ENCODE measurements around the gene UBL3. TPM values are rescaled to one million over a fixed set of nuclear protein-coding genes. Genes with fewer than 3 reads are reported as not detected.

UBL3 gene
- total and polyA plus RNA-seq, 2 of the 8 experiments (the other 6 are each of a cell fraction or from before 2014, with no cell fraction given) = 5.3 to 16.1 TPM

GRCh38 chr13:29791997-29792780 lies 58.2 kb downstream of the UBL3 start:
- POLR2A ChIA-PET (ENCODE audit: partially characterized antibody) = no interaction called here
- TF ChIP-seq TAF7 (optimal IDR thresholded peaks at IDR 0.05; ENCODE audit: borderline replicate concordance, low read depth, low read length) (no peak), POU5F1 (IDR thresholded peaks at IDR 0.05; ENCODE audit: low read depth, low read length) (no peak), CHD1 (IDR thresholded peaks at IDR 0.05; ENCODE audit: low read depth, low read length) (no peak), BACH1 (IDR thresholded peaks at IDR 0.05; ENCODE audit: low read length) (no peak), CBX5 (IDR thresholded peaks at IDR 0.05; ENCODE audit: low read depth, low read length) (no peak), EP300 (IDR thresholded peaks at IDR 0.05; ENCODE audit: borderline replicate concordance in 1 of 2, low read depth in 2 of 2, low read length in 2 of 2) (no peak), NRF1 (IDR thresholded peaks at IDR 0.05; ENCODE audit: low read depth, low read length) (no peak), POLR2AphosphoS5 (IDR thresholded peaks at IDR 0.05; ENCODE audit: low read depth, low read length) (no peak), SIX5 (IDR thresholded peaks at IDR 0.05; ENCODE audit: low read depth, low read length) (no peak), RFX5 (IDR thresholded peaks at IDR 0.05; ENCODE audit: borderline replicate concordance, low read depth, low read length) (no peak), RAD21 (IDR thresholded peaks at IDR 0.05 in 1 of 2, conservative IDR thresholded peaks at IDR 0.05 in 1 of 2; ENCODE audit: low read depth in 2 of 2, low read length in 2 of 2) (no peak), TCF12 (IDR thresholded peaks at IDR 0.05; ENCODE audit: low read depth, low read length) (no peak)
- TF ChIP-seq, protein P1, sequence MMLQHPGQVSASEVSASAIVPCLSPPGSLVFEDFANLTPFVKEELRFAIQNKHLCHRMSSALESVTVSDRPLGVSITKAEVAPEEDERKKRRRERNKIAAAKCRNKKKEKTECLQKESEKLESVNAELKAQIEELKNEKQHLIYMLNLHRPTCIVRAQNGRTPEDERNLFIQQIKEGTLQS (IDR thresholded peaks at IDR 0.05; ENCODE audit: insufficient read depth, low read depth, low read length) = no peak

More at GRCh38 chr13:29791997-29792780, 58.2 kb downstream of the UBL3 start:
- no peaks in the 10 kb centered on the region for H3K9me3 ChIP-seq (ENCODE audit: insufficient read depth in 2 of 2, low read depth in 1 of 2, low read length in 1 of 2)
- no peak overlapping the region for H3K18ac ChIP-seq (ENCODE audit: extremely low read depth, low read length)
- H2BK120ac ChIP-seq (replicated peaks; ENCODE audit: low read depth, low read length) = no peak overlapping the region
- H4K8ac ChIP-seq (ENCODE audit: extremely low read depth, insufficient read depth, low read length) = no peak overlapping the region
- no peak overlapping the region for H3K27ac ChIP-seq (ENCODE audit: low read depth, low read length)
- peaks cover 0 to 1% (median 0%) of the 10 kb centered on the region in 4 experiments; a peak in 1 of 7 replicates for H3K27me3 ChIP-seq (replicated peaks in 1 of 4; ENCODE audit: control insufficient read depth in 3 of 4, extremely low read depth in 1 of 4, insufficient read depth in 3 of 4, low read length in 3 of 4)
- H2AK5ac ChIP-seq (ENCODE audit: low read depth, low read length) = no peak overlapping the region
- no peak overlapping the region for H2BK5ac ChIP-seq (ENCODE audit: low read depth, low read length)
- no peaks in the 10 kb centered on the region for H3K4me1 ChIP-seq (replicated peaks in 1 of 4; ENCODE audit: control insufficient read depth in 3 of 4, insufficient read depth in 4 of 4, low read length in 3 of 4)
- no peak overlapping the region for H3K56ac ChIP-seq (replicated peaks; ENCODE audit: insufficient read length, low read depth, low read length)
- DNase-seq (ENCODE audit: low read depth in 1 of 2, low spot score in 2 of 2) (no peak), FAIRE-seq (no peak)
- H3K4me2 ChIP-seq (ENCODE audit: insufficient read depth in 1 of 2, low read depth in 2 of 2, low read length in 2 of 2) = no peak overlapping the region
- H3K79me2 ChIP-seq (ENCODE audit: control insufficient read depth in 1 of 2, insufficient read depth in 2 of 2, low read length in 2 of 2) = peaks cover 0 to 57% of the 10 kb centered on the region in 2 experiments; a peak in 2 of 4 replicates
- CTCF ChIA-PET (ENCODE audit: partially characterized antibody) = no interaction called here
- no peak overlapping the region for H2BK12ac ChIP-seq (ENCODE audit: low read depth, low read length)
- no peak overlapping the region for H2BK15ac ChIP-seq (ENCODE audit: low read length)
- H3K9ac ChIP-seq (replicated peaks in 1 of 4; ENCODE audit: extremely low read depth in 1 of 4, low read depth in 3 of 4, low read length in 3 of 4) = no peak overlapping the region
- no peak overlapping the region for H3K23ac ChIP-seq (ENCODE audit: insufficient read length)
- no peak overlapping the region for H4K5ac ChIP-seq (ENCODE audit: insufficient read length, low read depth, low read length)
- no peak overlapping the region for H2AFZ ChIP-seq (ENCODE audit: low read length)
- no peak overlapping the region for H4K91ac ChIP-seq (replicated peaks; ENCODE audit: insufficient read length, low read length)
- no peaks in the 10 kb centered on the region for H4K20me1 ChIP-seq (replicated peaks in 1 of 2; ENCODE audit: control insufficient read depth in 1 of 2, insufficient read depth in 2 of 2, low read length in 2 of 2)
- no peaks in the 10 kb centered on the region for H3K23me2 ChIP-seq (ENCODE audit: low read depth, low read length)
- no peak overlapping the region for H3K4ac ChIP-seq (replicated peaks; ENCODE audit: insufficient read length, low read depth, low read length)
- H3K36me3 ChIP-seq (ENCODE audit: control insufficient read depth in 2 of 4, insufficient read depth in 4 of 4, low read length in 3 of 4) = no peaks in the 10 kb centered on the region
- 85% methylated on average over 5 of the region's 5 CpGs; no CpG with 5 or more reads in 1 of the 2 experiments for WGBS, 2 experiments (ENCODE audit: extremely low coverage in 1 of 2, insufficient coverage in 1 of 2, insufficient read length in 1 of 2, insufficient replicate concordance in 2 of 2, low coverage in 1 of 2, low lambda C conversion rate in 2 of 2, missing lambda C conversion rate in 1 of 2)
- H3K79me1 ChIP-seq (ENCODE audit: low read depth, low read length) = no peaks in the 10 kb centered on the region
- H3K4me3 ChIP-seq (ENCODE audit: extremely low read depth in 1 of 4, insufficient read depth in 2 of 4, low read depth in 3 of 4, low read length in 4 of 4) = no peak overlapping the region
- no peak overlapping the region for H2BK20ac ChIP-seq (ENCODE audit: low read length)
- H3K14ac ChIP-seq (ENCODE audit: insufficient read length) = no peak overlapping the region
